Activated gamma-delta T cell treated with anti-CD3 and anti-CD28 coated beads, Interleukin-2, amount 50 U/mL, for 16 hours (primary cell): ENCODE measurements around the gene TNFAIP8L1.
"Not testable (repeated sequence)": the region's sequence is repeated elsewhere in the genome, so short reads cannot be mapped to it uniquely, and the experiment has no call there.

ENCODE experiments used
- DNase-seq: peaks from one replicate; pipeline ENCODE4 v3.0.0-alpha.2; 2020; ENCODE audit warnings: low read depth

The TNFAIP8L1 gene

DNA sequence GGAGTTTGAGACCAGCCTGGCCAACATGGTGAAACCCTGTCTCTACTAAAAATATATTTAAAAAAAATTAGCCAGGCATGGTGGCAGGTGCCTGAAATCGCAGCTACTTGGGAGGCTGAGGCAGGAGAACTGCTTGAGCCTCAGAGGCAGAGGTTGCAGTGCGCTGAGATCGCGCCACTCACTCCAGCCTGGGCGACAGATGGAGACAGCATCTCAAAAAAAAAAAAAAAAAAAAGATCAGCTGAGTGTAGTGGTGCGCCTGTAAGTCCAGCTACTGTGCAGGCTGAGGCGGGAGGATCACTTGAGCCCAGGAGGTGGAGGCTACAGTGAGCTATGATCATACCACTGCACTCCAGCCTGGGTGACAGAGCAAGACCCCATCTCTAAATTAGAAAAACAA is 40.7 kb downstream of the TNFAIP8L1 start:
- DNase-seq, result not testable (repeated sequence)

DNA sequence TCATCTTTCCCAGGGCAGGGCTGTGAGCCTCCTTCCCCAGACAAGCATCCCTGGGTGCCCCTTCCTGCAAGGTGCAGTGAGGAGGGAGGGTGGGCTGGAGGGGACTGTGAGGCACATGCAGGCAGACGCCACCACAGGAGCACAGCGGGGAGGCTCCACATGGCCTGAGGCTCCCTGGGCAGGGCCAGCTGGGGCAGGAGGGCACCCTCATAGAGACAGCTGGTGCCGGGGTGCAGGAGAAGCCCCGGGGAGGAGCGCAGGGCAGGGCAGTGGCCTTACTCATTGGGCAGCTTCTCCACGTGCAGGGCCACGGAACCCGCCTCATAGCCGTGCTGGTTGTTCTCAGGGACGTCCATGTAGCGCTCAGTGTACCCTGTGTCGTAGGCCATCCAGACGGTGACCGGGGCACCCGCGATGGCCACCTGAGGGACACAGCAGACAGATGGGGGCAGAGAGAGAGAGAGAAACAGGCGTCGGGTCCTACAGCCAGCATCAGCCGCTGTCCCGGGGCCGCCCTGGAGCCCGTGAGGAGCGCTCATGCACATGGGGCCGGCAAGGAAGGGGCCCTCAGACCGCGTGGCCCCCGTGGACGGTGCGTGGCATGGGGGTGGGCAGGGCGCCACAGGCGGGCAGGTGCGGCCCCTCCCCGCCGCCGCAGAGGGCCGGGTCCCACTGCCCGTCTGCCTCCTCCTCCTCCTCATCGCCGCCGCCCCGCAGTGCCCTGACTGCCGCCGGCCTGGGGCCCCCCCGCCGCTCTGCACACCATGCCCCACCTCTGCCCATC is 43.3 kb downstream of the TNFAIP8L1 start:
- DNase-seq, result no peak

- DNase-seq, result no peak
These were observed 45.2 kb downstream of the TNFAIP8L1 start for GRCh38 chr19:4684312-4685095.

- no peak for DNase-seq
These were observed 47.4 kb downstream of the TNFAIP8L1 start for GRCh38 chr19:4686700-4687099.

DNA sequence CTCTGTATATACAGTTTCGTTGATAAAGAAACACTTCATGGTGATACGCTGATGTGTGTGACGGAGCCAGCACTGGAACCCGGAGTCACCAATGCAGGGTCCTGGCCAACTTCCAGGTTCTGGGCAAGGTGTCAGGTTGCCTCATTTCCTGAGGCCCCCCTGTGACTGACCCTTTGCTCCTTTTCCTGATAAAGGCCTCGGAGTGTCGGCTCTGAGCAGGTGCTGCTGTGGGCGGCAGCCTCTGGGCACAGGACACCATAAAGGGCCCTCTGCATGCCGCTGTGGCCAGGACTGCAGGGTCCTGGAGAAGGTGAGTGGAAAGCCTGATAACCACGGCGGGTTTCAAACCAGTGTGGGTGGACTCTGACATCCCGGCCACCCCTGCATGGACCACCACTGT is 48.1 kb downstream of the TNFAIP8L1 start:
- DNase-seq, result no peak

- no peak for DNase-seq
These were observed 49.3 kb downstream of the TNFAIP8L1 start for GRCh38 chr19:4688587-4688986.

- no peak for DNase-seq
These were observed 50.1 kb downstream of the TNFAIP8L1 start for GRCh38 chr19:4689403-4689802.

- DNase-seq, result no peak
These were observed 51.0 kb downstream of the TNFAIP8L1 start for GRCh38 chr19:4690361-4690760.

DNA sequence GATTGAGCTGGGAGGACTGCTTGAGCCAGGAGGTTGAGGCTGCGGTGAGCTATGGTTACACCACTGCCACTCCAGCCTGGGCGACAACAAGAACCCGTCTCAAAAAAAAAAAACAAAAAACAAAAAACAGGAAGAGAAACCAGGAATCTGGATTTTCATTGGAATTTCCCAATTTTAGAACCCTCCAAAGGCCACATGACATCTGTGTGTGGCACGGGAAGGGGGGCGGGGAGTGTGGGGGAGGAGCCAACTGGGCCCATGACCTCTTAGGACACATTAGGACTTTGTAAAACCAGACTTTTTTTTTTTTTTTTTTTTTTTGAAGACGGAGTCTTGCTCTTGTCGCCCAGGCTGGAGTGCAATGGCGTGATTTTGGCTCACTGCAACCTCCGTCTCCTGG is 52.1 kb downstream of the TNFAIP8L1 start:
- no peak for DNase-seq

- DNase-seq, result no peak
These were observed 53.1 kb downstream of the TNFAIP8L1 start for GRCh38 chr19:4692251-4693077.

- DNase-seq, result no peak
These were observed 53.7 kb downstream of the TNFAIP8L1 start for GRCh38 chr19:4693078-4693350.

GRCh38 chr19:4693471-4694121 is 54.3 kb downstream of the TNFAIP8L1 start:
- no peak for DNase-seq

GRCh38 chr19:4694211-4694987 is 55.1 kb downstream of the TNFAIP8L1 start:
- DNase-seq, result no peak

GRCh38 chr19:4695224-4695731 is 56.0 kb downstream of the TNFAIP8L1 start:
- DNase-seq, result no peak

DNA sequence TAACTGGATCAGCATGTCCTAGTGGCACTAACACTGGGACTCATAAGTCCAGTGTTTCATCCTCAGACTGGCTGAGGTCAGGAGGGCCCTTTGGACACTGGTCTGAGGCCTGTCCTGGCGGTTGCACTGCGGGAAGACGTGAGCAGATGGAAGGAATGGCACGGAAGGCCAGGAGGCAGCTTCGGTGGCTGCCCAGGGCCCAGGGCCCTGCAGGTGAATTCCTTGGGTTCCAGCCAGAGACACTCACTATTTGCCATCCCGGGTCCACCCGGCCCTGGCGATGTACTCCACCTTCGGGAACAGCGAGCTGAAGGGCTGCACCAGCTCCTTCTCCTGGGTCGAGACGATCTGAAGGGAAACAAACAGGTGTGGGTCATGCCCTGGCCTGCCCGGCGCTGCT is 58.0 kb downstream of the TNFAIP8L1 start:
- no peak for DNase-seq

DNA sequence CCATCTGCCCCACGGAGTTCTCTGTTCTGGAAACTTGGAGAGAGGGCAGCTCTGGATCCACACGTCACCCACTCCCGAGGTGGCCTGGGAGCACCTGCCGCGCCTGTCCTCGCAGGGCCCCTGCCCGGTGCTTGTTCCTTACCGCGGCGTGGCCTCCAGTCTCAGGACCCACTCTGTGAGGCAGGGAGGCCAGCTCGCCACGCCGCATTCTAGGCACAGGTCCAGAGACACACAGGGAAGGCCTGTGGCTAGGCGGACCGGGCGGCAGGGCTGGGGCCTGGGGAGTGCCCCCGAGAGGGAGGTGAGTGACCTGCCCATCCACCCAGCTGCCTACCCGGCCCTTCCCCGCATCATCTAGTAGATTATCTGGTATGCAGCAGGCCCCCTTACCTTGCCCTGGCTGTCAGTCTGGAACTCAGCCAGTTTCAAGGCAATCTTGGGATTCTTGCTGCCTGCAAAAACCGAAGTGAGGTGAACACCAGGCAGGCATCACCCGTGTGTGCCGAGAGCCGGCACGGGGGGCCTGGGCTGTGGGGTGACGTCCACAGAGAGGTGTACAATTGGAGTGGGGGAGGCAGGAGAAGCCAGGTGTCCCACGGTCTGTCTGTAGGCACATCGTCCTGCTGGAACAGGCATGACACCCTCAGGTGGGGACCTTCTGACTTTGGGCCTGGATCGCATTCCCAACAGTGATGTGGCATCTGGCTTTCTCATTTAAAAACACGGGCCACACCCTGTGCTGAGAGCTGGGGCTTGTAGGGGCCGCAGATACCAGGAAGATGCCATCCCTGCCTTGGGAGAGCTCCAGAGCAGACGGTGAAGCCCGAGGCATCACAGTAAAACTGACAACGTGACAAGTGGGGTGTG is 60.7 kb downstream of the TNFAIP8L1 start:
- no peak for DNase-seq

- DNase-seq, result no peak
These were observed 61.3 kb downstream of the TNFAIP8L1 start for GRCh38 chr19:4700693-4700970.

GRCh38 chr19:4701557-4701956 is 62.2 kb downstream of the TNFAIP8L1 start:
- no peak for DNase-seq

- DNase-seq, result no peak
These were observed 63.4 kb downstream of the TNFAIP8L1 start for GRCh38 chr19:4702764-4703163.

GRCh38 chr19:4703671-4704316 is 64.5 kb downstream of the TNFAIP8L1 start:
- DNase-seq, result no peak
